Measurements from ENCODE around the gene VPS37B.
A peak's percentile ranks its signal among the peaks of the same experiment; 100 is the strongest.

Gene VPS37B

DNA sequence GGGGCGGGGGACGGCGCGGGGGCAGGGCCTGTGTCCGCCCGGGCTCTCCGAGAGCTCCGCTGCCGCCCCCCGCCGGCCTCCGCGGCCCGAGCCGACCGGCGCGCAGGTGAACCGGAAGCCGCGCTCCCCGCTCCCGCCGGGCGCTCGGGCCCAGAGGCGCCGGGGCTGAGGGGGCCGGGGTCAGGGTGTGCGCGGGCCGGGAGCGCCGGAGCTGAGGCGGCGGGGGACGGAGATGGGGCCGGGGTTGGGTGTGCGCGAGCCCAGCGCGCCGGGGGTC is 60.2 kb downstream of the VPS37B start:
- Histone ChIP-seq H3K9ac (ENCODE audit: low read length) (peak overlapping the region; percentile 45; the same call in 1 of the 2 replicates), H4K20me1 (ENCODE audit: insufficient read depth, low read length) (no peaks in the 10 kb centered on the region), H3K4me1 (ENCODE audit: low read length) (no peaks in the 10 kb centered on the region), H3K9me3 (replicated peaks; ENCODE audit: insufficient read depth, low read length) (no peaks in the 10 kb centered on the region), H3K36me3 (replicated peaks; ENCODE audit: insufficient read depth, low read length) (no peaks in the 10 kb centered on the region), H3K79me2 (ENCODE audit: low read length) (peaks cover 44% of the 10 kb centered on the region), H3K4me2 (ENCODE audit: low read depth, low read length) (no peak overlapping the region; the same call in 1 of the 2 replicates), H3K9me2 (replicated peaks; ENCODE audit: insufficient read depth, low read length) (no peaks in the 10 kb centered on the region), H3K4me3 (ENCODE audit: low read length) (peak overlapping the region; percentile 69), H3F3A (ENCODE audit: insufficient read depth, low read length) (peaks cover 10% of the 10 kb centered on the region; the same call in 1 of the 2 replicates), H2AFZ (ENCODE audit: low read length) (no peak overlapping the region), H3K27ac (ENCODE audit: low read length) (no peak overlapping the region), H3K27me3 (replicated peaks; ENCODE audit: insufficient read depth, low read length) (no peaks in the 10 kb centered on the region)
- peak; percentile 11 for DNase-seq
- TF ChIP-seq EZH2phosphoT487 (IDR thresholded peaks at IDR 0.05; ENCODE audit: low read length) = no peak
- TF ChIP-seq, protein P1, sequence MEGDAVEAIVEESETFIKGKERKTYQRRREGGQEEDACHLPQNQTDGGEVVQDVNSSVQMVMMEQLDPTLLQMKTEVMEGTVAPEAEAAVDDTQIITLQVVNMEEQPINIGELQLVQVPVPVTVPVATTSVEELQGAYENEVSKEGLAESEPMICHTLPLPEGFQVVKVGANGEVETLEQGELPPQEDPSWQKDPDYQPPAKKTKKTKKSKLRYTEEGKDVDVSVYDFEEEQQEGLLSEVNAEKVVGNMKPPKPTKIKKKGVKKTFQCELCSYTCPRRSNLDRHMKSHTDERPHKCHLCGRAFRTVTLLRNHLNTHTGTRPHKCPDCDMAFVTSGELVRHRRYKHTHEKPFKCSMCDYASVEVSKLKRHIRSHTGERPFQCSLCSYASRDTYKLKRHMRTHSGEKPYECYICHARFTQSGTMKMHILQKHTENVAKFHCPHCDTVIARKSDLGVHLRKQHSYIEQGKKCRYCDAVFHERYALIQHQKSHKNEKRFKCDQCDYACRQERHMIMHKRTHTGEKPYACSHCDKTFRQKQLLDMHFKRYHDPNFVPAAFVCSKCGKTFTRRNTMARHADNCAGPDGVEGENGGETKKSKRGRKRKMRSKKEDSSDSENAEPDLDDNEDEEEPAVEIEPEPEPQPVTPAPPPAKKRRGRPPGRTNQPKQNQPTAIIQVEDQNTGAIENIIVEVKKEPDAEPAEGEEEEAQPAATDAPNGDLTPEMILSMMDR (IDR thresholded peaks at IDR 0.05; ENCODE audit: low read length) = no peak

DNA sequence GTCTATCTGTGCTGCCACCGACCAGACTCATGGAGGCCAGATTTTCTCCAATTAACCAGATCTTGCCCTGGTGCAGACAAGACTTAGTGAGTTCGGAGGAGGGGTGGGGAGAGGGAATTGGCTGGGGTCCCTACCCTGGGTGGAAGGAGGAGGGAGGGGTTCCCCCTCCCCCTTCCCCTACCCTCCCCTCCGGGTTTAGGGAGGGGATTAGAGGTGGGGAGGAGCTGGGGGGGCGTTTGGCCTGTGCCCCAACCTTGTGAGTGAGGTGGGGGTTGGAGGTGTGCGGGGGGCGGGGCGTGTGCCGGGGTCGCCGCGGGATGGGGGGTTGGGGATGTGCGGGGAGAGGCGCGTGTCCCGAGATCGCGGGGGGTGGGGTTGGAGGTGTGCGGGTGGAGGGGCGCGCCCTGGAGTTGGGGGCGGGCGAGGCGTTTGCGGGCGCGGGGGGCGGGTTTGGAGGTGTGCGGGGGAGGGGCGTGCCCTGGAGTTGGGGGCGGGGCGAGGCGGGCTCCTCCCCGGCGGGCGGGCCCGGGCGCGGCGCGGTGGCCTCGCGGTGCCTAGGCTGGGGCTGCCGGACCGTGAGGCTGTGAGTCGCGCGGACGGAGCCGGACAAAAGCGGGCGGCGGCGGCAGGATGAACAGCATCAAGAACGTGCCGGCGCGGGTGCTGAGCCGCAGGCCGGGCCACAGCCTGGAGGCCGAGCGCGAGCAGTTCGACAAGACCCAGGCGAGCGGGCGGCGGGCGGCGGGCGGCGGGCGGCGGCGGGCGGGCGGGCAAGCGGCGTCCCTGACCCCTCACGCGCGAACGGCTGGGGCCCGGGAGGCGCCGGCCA is 60.8 kb downstream of the VPS37B start, which contains the start of gene HIP1R:
TSS of gene HIP1R (plus strand) at position 537 of the 829 bp plus-strand sequence. CDS start at position 631, 94 bp downstream.
- H3K27ac ChIP-seq (ENCODE audit: low read length) = peak within 1 kb of the TSS; percentile 45; the same call in 1 of the 2 replicates
- H3K9me3 ChIP-seq (replicated peaks; ENCODE audit: insufficient read depth, low read length) = no peaks in the 10 kb centered on the region
- TF ChIP-seq EZH2phosphoT487 (IDR thresholded peaks at IDR 0.05; ENCODE audit: low read length) (no peak), EZH2 (optimal IDR thresholded peaks at IDR 0.05; ENCODE audit: low read depth, low read length) (no peak)
- TF ChIP-seq, protein P1 (IDR thresholded peaks at IDR 0.05; ENCODE audit: low read length) = no peak
- H3K4me3 ChIP-seq (ENCODE audit: low read length) = peak within 1 kb of the TSS; percentile 69
- peak; percentile 38 for DNase-seq
- H3K4me2 ChIP-seq (ENCODE audit: low read depth, low read length) = peak within 1 kb of the TSS; percentile 94
- peak within 1 kb of the TSS; percentile 45; the same call in 1 of the 2 replicates for H3K9ac ChIP-seq (ENCODE audit: low read length)
- H4K20me1 ChIP-seq (ENCODE audit: insufficient read depth, low read length) = no peaks in the 10 kb centered on the region
- H2AFZ ChIP-seq (ENCODE audit: low read length) = 0 out of 2 replicates have a peak within 1 kb of the TSS, but pooled peaks have one; percentile 27
- H3K79me2 ChIP-seq (ENCODE audit: low read length) = peaks cover 40% of the 10 kb centered on the region
- no peaks in the 10 kb centered on the region for H3K36me3 ChIP-seq (replicated peaks; ENCODE audit: insufficient read depth, low read length)
- H3F3A ChIP-seq (ENCODE audit: insufficient read depth, low read length) = peaks cover 10% of the 10 kb centered on the region; the same call in 1 of the 2 replicates
- H3K4me1 ChIP-seq (ENCODE audit: low read length) = no peaks in the 10 kb centered on the region
- H3K9me2 ChIP-seq (replicated peaks; ENCODE audit: insufficient read depth, low read length) = no peaks in the 10 kb centered on the region
- H3K27me3 ChIP-seq (replicated peaks; ENCODE audit: insufficient read depth, low read length) = no peaks in the 10 kb centered on the region

DNA sequence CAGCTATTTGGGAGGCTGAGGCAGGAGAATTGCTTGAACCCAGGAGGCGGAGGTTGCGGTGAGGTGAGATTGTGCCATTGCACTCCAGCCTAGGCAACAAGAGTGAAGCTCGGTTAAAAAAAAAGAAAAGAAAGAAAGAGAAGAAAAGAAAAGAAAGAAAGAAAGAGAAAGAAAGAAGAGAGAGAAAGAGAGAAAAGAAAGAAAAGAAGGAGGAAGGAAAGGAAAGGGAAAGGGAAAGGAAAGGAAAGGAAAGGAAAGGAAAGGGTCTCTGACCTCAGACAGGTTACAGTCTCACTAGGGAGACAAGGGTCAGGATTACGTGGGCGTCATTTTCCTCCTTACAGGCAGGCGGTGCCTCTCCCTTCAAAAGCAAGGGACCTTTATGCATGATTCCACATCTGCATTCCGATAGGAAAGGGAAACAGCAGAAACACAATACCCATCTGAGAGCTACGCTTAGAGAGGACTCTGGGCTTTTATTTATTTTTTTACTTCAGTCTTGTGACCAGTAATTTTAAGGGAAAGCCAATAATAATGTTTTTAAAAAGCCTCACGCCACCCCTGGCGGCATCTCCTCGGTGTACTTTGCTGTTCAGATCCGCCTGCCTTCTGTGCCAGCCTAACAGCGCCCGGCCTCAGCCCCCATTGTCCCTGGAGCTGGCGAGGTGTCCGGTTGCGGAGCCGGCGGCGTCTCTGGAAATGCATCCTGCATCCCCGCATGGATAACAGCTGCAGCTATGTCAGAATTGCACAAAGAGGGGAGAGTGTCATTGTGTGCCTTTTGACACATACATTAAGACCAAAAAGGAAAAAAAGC is 61.6 kb downstream of the VPS37B start:
- Histone ChIP-seq H3K4me2 (ENCODE audit: low read depth, low read length) (peak overlapping the region; percentile 94), H3K4me1 (ENCODE audit: low read length) (no peaks in the 10 kb centered on the region), H3K79me2 (ENCODE audit: low read length) (peaks cover 33% of the 10 kb centered on the region), H4K20me1 (ENCODE audit: insufficient read depth, low read length) (no peaks in the 10 kb centered on the region), H3F3A (ENCODE audit: insufficient read depth, low read length) (peaks cover 10% of the 10 kb centered on the region; the same call in 1 of the 2 replicates), H3K9me3 (replicated peaks; ENCODE audit: insufficient read depth, low read length) (no peaks in the 10 kb centered on the region), H3K27ac (ENCODE audit: low read length) (no peak overlapping the region), H3K27me3 (replicated peaks; ENCODE audit: insufficient read depth, low read length) (no peaks in the 10 kb centered on the region), H3K9ac (ENCODE audit: low read length) (no peak overlapping the region), H3K4me3 (ENCODE audit: low read length) (peak overlapping the region; percentile 54), H2AFZ (ENCODE audit: low read length) (0 out of 2 replicates have a peak overlapping the region, but pooled peaks have one; percentile 15), H3K9me2 (replicated peaks; ENCODE audit: insufficient read depth, low read length) (no peaks in the 10 kb centered on the region), H3K36me3 (replicated peaks; ENCODE audit: insufficient read depth, low read length) (no peaks in the 10 kb centered on the region)
- no peak for TF ChIP-seq EZH2phosphoT487 (IDR thresholded peaks at IDR 0.05; ENCODE audit: low read length)
- TF ChIP-seq, protein P1 (IDR thresholded peaks at IDR 0.05; ENCODE audit: low read length) = 0 out of 2 replicates have a peak, but pooled peaks have one; percentile 5
- no peak for DNase-seq
